ENCODE results near the gene TRMT11. TPM values are rescaled to one million over a fixed set of nuclear protein-coding genes. Genes with fewer than 3 reads are reported as not detected.
A peak's percentile ranks its signal among the peaks of the same experiment; 100 is the strongest.

The TRMT11 gene
- total and polyA plus RNA-seq, 2 of the 13 experiments (the other 11 are each of a cell fraction or from before 2014, with no cell fraction given) = 42.2 to 81.9 TPM

DNA sequence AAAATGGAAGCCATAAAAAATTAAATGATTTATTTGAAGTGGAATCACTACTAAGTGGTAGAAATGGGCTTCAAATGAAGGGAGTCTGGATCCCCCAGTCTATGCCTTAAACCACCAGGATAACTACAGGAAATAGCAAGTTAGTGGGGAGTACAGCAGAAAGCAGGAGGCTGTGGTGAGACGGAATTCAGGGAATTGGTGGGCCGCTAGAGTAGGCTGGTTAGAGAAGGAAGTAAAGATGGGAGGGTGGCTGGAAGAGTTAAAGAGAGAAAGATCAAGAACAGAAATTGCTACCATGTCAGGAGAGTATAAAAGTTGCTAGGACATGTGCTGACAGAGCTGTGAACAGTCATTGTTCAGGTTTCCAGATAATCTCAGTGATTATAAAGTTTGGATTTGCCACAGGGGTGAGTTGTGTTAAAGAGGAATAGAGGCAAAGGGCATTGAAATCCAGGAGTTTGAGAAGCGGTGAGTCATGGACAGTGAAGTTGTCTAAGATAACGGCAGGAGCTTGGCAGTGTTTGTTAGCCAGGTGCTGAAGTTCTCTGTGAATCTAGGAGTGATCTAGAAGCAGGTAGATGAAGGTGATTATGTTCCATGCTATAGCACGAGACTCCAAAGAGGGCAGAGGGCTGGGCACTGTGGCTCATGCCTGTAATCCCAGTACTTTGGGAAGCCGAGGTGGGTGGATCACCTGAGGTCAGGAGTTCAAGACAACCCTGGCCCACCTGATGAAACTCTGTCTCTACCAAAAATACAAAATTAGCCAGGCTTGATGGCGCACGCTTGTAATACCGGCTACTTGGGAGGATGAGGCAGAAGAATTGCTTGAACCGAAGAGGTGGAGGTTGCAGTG, 43.4 kb upstream of the TRMT11 start (continued):
- no peak for TF ChIP-seq HNRNPLL (IDR thresholded peaks at IDR 0.05; ENCODE audit: low read depth, low read length, poor library complexity, severe bottlenecking)
- TF ChIP-seq ZNF296 (CRISPR knock-in tag; conservative IDR thresholded peaks at IDR 0.05) = no peak
- TF ChIP-seq HDAC6 (IDR thresholded peaks at IDR 0.05; ENCODE audit: low read depth, low read length) = no peak
- TF ChIP-seq ZNF605 (CRISPR knock-in tag; IDR thresholded peaks at IDR 0.05) = 0 out of 2 replicates have a peak, but pooled peaks have one; percentile 23
- no peak for TF ChIP-seq ZNF629 (CRISPR knock-in tag; conservative IDR thresholded peaks at IDR 0.05)
- TF ChIP-seq ZFP36L1 (CRISPR knock-in tag; IDR thresholded peaks at IDR 0.05) = no peak
- TF ChIP-seq NR2F1 (CRISPR knock-in tag; IDR thresholded peaks at IDR 0.05) = no peak
- TF ChIP-seq XBP1 (CRISPR knock-in tag; IDR thresholded peaks at IDR 0.05) = no peak
- TF ChIP-seq, protein P1, sequence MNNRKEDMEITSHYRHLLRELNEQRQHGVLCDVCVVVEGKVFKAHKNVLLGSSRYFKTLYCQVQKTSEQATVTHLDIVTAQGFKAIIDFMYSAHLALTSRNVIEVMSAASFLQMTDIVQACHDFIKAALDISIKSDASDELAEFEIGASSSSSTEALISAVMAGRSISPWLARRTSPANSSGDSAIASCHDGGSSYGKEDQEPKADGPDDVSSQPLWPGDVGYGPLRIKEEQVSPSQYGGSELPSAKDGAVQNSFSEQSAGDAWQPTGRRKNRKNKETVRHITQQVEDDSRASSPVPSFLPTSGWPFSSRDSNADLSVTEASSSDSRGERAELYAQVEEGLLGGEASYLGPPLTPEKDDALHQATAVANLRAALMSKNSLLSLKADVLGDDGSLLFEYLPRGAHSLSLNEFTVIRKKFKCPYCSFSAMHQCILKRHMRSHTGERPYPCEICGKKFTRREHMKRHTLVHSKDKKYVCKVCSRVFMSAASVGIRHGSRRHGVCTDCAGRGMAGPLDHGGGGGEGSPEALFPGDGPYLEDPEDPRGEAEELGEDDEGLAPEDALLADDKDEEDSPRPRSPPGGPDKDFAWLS (CRISPR knock-in tag; IDR thresholded peaks at IDR 0.05; ENCODE audit: borderline replicate concordance) = no peak
- no peak for TF ChIP-seq CREM (IDR thresholded peaks at IDR 0.05)
- no peak for TF ChIP-seq CREM (CRISPR knock-in tag; IDR thresholded peaks at IDR 0.05)
- TF ChIP-seq SNAI1 (CRISPR knock-in tag; IDR thresholded peaks at IDR 0.05; ENCODE audit: borderline replicate concordance) = no peak
- TF ChIP-seq ZBTB20 (CRISPR knock-in tag; IDR thresholded peaks at IDR 0.05; ENCODE audit: borderline replicate concordance, low read depth) = no peak
- TF ChIP-seq ZFP82 (CRISPR knock-in tag; IDR thresholded peaks at IDR 0.05; ENCODE audit: borderline replicate concordance) = no peak
- TF ChIP-seq ARNT (IDR thresholded peaks at IDR 0.05) = no peak
- TF ChIP-seq SIN3B (IDR thresholded peaks at IDR 0.05; ENCODE audit: low read length) = no peak
- 0 out of 2 replicates have a peak, but pooled peaks have one; percentile 39 for TF ChIP-seq ZNF430 (CRISPR knock-in tag; IDR thresholded peaks at IDR 0.05)
- TF ChIP-seq ZNF619 (CRISPR knock-in tag; IDR thresholded peaks at IDR 0.05) = no peak; the same call in 1 of the 2 replicates
- no peak for TF ChIP-seq PRPF4 (IDR thresholded peaks at IDR 0.05; ENCODE audit: low read depth, low read length, poor library complexity, severe bottlenecking)
- no peak for TF ChIP-seq RORA (CRISPR knock-in tag; IDR thresholded peaks at IDR 0.05)
- TF ChIP-seq, protein P2, sequence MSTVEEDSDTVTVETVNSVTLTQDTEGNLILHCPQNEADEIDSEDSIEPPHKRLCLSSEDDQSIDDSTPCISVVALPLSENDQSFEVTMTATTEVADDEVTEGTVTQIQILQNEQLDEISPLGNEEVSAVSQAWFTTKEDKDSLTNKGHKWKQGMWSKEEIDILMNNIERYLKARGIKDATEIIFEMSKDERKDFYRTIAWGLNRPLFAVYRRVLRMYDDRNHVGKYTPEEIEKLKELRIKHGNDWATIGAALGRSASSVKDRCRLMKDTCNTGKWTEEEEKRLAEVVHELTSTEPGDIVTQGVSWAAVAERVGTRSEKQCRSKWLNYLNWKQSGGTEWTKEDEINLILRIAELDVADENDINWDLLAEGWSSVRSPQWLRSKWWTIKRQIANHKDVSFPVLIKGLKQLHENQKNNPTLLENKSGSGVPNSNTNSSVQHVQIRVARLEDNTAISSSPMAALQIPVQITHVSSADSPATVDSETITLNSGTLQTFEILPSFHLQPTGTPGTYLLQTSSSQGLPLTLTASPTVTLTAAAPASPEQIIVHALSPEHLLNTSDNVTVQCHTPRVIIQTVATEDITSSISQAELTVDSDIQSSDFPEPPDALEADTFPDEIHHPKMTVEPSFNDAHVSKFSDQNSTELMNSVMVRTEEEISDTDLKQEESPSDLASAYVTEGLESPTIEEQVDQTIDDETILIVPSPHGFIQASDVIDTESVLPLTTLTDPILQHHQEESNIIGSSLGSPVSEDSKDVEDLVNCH (CRISPR knock-in tag; IDR thresholded peaks at IDR 0.05) = no peak

Data from HepG2 (cell line).